Ammon's horn (tissue), 1 donor: ENCODE results near the gene MYOZ1.
A peak's percentile ranks its signal among the peaks of the same experiment; 100 is the strongest.
"Not testable (repeated sequence)": the region's sequence is repeated elsewhere in the genome, so short reads cannot be mapped to it uniquely, and the experiment has no call there.

Source experiments
- DNase-seq: peaks from one replicate; pipeline ENCODE4 v3.0.0-alpha.2; 2016; ENCODE audit warnings: low spot score

Gene MYOZ1

DNA sequence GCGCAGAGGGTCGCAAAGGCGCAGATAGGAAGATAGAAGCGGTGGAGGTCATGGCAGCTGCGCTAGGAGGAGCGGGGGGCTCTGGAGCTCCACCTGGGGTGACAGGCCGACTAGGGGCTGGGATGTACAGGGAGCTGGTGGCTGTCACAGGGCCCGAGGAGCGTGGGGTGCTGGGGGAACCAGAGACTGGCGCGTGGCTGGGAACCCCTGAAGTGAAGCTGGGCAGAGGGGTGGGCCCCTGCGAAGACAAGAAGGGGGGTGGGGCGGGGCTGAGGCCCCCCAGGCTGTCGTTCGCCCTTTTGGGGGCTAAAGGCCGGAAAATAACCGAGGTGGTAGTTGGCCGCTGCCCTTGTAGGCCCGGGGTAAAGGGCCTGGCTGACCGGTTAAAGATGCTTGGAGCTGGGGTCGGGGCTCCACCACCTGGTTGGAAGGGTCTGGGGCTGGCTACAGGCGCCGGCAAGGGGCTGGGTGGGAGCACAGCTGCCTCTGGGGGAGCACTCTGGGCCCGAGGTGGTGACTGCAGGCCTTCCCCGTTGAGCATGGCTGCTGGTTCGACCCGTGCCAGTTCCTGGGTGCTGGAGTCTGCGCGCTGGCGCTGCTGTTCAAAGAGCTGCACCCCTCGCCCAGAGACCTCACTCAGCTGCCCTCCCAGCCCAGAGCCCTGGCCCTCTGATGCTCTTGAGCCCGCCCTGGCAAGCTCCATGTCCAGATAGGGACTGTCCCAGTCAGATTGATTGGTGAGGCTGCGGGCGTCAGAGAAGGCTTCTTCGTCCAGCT is 6.8 kb upstream of the MYOZ1 start:
- DNase-seq: peak; percentile 37

DNA sequence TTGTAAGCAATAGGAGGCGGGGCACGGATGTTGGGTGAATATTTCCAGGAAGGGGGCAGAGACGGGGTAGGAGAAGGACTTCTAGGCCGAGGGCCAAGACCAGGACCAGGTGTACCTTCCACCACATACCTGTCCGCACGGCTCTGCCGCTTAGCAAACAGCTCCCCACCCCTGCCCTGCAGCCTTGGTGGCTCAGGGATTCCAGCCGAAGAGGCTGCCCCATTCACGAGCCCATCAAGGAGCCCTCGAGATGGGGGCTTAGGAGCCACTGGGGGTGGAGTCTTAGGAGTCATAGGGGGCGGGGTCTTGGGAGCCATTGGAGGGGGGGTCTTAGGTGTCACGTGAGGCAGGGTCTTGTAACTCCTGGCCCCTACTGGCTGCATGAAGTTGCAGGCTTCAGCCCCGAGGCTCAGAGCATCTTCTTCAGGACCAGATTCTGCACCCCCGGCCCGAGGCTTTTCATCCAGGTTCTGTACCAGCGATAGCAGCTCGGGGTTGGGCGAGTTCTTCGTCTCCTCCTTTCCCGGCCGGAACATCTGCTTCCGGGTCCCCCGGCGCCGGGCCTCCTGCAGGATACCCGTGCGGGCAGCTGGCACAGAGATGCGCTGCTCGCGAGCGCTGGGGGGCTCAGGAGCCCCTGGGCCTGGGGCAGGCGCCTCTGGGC is 6.1 kb upstream of the MYOZ1 start:
- peak; percentile 63 for DNase-seq

DNA sequence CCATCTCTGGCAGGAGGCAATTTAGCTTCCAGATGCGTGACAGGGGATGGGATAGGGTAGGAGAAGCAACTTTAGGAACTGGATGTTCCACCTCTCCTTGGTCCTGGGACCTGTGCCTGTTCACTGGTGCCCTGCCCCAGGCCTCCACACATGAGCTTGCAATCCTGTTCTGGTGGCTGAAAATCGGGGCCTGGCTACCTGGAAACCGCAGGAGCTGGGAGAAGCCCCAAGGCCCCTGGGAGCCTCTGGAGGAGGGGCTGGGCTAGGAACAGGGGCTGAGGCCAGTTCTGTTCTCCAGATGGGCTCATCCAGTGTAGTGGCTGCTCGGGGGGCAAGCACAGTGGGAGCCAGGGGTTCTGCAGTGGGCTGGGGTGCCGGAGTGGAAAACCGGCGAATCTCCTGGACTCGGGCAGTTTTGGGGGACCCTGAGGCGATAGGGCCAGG is 5.3 kb upstream of the MYOZ1 start:
- DNase-seq: no peak

DNA sequence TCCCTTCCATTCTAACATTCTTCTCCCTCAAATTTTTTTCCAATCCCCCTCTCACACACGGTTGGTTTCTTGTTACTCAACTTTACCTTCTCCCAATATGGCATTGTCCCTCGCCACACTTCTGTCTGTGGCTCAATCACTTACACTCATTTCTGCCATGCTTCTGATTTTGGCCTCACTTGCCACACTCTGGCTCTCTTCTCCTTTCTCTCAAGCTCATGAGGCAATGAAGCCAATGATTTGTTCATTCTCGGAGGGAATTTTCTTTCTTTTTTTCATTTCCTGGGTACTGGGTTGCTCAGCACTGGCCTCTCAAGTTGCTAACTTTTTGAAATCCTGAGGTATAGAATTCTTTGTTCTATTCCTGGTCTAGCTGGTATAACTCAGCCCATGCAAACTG is 4.0 kb upstream of the MYOZ1 start:
- DNase-seq: no peak

DNA sequence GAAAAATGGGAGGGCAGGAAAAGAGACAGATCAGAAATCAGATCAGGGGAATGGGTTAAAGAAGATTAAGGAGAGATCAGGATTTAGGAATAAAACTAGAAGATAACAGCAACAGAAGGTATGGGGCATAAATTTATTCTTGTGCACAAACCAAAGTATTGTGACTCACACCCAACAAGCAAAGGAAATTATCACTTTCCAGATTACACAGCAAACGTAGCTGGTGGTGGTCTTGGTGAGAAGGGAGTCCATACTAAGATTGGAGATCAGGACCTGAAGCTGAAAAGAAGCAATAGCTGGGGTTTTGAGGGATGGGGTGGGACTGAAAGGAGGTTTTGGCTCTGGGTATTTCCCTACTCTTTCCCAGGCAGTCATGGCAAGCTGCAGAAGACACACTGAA is 3.5 kb upstream of the MYOZ1 start:
- DNase-seq: no peak

DNA sequence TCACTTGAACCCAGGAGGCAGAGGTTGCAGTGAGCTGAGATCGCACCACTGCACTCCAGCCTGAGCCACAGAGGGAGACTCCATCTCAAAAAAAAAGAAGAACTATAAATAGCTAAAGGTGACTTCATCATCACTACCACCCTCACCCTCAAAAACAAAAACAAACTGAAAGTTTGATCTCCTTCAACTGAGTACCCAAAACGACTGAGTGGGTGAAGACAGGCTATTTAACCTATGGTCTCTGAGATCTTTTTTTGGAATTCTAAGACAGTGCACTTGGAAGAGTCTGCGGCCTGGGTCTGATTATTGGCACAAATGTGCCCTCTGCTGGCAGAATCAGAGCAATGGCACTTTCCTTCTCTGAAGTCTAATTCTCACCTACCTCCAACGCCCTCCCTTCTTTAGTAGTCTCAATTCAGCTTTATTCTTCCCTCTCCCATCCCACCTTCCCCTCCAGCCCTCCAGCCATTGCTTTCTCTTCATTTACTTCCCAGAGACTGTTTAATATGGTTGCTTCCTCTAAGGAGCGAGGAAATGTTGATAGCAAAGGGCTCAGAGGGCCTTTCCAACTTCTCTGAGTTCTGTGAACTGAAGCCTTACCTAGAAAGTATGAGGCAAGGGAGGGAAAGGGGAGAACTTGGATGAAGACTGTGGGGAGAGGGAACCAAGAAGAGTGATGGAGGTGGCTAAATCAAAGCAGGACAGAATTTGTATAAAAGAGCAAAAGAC is 2.9 kb upstream of the MYOZ1 start:
- DNase-seq: peak; percentile 84

DNA sequence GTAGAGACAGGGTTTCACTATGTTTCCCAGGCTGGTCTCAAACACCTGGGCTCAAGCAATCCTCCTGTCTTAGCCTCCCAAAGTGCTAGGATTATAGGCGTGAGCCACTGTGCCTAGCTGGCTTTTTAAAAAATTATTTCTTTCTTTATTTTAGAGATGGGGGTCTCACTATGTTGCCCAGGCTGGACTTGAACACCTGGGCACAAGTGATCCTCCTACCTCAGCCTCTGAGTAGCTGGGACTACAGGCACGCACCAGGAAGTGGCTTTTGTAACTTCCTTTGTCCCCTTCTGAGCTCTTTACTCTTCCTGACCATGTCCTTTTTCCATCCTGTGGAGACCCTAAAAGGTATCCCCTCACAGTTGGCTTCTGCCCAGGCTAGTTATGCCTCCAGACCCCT is 2.1 kb upstream of the MYOZ1 start:
- DNase-seq: no peak

DNA sequence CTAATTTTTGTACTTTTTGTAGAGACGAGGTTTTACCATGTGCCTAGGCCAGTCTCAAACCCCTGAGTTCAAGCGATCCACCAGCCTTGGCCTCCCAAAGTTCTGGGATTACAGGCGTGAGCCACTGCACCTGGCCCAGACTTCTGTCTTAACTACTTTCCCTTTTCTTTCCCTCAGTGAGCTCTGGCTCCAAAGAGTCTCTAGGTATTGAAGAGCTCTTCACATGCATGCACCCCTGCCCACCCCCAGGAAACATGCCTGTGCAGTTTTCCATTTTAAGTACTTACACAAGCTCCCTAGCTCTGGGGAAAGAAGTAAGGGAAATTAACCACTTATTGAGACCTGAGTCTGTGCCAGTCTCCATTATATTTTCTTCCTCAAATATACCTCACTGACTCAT is 2.0 kb downstream of the MYOZ1 start:
- DNase-seq: no peak

DNA sequence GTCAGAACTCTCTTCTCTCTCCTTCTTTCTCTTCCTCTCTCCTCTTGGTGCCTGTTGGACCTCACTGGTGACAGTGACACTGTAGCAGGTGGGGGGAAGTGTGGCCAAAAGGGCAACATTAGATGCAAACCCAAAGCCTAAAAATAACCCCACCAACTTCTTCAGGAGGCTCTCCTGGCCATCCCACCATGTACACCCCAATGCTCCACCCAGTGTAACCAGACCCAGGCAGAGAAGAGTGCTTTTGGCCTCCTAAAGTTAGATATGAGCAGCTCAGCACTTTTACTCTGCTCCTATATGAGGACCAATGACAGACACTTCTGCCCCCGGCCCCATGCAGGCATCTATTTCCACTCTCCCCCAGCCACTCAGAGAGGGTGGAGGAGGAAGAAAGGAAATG is 5.5 kb downstream of the MYOZ1 start:
- no peak for DNase-seq

DNA sequence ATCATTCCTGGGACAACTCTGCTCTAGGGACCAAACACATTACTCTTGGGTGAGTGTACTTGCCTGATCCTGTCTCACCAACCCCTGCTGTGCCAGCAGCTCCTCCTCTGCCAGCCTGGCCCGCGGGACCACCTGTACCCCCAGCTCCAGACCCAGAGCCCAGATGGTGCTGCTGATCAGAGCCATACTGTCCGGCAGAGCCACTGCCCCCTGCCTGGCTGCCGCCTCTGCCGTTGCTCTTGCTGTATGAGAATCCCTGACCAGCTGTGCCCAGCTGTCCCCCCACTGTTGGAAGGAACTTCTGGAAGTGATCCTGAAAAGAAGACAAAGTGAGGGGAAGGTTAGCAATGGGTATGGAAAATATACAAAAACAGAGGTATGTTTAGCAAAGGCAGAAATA is 6.9 kb downstream of the MYOZ1 start:
- no peak for DNase-seq

DNA sequence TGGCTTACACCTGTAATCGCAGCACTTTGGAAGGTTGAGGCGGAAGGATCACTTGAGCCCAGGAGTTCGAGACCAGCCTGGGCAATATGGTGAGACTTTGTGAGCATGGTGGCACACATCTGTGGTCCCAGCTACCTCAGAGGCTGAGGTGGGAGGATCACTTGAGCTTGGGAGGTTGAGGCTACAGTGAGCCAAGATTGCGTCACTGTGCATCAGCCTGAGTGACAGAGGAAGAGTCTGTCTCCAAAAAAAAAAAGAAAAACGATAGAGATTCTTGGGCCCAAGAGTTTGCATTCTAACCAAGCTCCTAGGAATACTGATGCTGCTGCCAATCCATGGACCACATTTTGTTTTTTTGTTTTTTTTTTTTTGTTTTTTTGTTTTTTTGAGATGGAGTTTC is 12.1 kb downstream of the MYOZ1 start:
- DNase-seq: no peak

DNA sequence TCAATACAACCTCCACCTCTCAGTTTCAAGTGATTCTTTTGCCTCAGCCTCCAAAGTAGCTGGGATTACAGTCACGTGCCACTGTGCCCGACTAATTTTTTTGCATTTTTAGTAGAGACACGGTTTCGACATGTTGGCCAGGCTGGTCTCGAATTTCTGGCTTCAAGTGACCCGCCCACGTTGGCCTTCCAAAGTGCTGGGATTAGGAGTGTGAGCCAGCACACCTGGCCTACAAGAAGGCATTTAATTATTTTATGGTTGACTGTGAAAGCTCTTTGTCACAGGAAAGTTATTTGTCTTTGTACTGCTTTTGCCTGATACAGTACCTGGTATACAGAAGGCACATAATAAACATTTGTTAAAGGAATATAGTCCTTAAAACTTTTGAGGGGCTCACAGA is 12.9 kb downstream of the MYOZ1 start:
- DNase-seq: no peak

DNA sequence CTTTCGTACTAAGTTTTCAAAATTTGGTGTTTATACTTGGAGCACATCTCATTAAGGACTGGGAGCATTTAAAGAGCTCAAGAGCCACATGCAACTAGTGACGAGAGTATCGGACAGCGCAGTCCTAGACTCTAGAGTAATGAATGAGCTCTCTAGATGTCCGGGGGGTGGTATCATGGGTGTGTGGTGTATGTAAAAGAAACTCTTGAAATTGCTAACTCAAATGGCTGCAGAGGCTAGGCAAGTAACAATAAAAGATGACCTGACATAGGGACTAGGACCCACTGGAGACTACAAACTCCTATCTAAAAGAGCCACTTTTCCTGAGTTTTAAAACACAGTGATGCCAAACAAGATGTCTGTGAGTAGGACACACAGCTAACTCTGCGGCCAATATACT is 14.0 kb downstream of the MYOZ1 start:
- DNase-seq: no peak

DNA sequence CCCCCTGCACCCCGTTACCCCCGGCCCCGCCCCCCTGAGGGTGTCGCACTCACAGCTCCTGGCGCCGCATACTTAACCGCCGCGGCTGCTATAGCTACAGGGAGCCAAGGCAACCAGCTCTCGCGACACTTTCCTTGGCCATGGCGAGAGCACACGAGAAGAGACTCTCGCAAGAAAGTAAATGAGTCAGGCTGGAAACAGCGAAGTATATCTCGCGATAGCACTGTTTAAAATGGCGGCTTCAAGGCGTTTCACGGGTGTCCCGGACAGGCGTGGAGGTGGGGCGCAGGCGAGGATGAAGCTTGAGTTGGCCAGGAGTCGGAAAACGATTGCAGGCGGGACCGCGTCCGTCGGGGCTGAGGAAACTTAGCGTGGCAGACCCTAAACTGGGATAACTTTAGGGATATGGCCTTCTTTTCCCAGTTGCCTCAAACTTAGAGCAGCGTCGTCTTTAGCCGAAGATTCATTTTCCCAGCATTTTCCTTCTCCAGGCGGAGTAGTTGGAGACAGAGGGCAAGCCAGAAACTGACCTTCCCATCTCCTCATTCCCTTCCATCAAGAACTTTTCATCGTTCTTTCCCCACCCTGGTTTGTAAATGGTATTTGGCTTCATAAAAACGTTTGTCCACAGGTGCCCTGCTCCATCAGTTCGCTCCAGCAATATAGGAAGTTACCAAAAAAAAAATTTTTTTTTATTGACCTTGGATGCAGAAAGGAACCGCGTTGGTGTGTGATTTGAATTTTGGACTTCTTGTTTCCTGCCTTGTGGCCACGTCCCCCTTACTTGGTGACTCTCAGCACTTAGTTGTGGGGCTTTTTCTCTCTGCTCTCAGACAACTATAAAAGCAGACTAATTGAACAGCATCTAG is 15.2 kb downstream of the MYOZ1 start:
- peak; percentile 96 for DNase-seq

DNA sequence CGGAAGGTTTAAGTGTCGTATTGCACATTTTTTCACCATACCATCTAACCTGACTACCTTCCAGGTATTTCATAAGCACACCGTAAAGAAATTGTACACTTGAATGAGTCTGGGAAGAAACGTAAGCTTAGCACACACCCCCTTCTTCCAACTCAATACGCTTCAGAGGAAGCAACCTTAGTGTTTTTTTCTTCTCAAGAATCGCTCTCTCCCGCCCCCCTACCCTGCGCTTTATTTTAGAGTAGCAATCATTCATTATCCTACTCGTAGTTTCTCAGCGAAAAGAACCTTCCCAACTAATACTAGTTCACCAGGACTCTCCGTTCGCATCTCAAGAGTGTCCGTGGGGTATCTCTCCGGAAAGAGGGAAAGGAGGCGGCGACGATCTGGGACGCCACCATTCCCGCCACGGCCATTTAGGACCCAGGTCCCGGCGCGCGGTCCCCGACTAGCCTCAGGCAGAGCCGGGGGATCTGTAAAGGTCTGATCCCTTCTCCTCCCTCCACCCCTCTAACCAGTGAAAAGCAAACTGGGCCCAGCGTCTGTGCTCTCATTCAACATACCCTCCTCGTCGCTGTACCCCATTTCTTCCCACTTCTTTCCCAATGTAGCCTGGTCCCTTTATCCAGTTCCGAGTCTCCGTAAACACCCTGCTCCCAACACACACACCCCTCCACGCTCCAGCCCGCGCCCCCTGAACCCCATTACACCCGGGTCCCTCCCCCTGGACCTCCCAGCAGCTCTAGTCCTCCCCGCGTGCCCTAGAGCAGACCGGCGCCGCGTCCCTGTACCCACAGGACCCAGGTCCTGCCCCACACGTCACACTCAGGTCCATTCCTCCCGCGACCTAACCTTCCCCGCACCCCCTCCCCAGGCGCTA is 16.0 kb downstream of the MYOZ1 start:
- DNase-seq: peak; percentile 36

DNA sequence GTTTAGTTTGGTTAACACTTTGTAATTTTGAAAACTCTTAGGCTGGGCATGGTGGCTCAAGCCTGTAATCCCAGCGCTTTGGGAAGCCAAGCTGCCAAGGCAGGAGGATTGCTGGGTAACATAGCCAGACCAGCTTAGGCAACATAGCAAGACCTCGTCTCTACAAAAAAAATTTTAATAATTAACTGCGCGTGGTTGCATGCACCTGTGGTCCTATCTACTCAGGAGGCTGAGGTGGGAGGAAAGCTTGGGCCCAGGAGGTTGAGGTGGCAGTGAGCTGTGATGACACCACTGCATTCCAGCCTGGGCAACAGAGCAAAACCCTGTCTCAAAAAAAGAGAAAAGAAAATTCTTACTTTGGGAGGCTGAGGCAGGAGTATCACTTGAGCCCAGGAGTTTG is 18.2 kb downstream of the MYOZ1 start:
- no peak for DNase-seq

DNA sequence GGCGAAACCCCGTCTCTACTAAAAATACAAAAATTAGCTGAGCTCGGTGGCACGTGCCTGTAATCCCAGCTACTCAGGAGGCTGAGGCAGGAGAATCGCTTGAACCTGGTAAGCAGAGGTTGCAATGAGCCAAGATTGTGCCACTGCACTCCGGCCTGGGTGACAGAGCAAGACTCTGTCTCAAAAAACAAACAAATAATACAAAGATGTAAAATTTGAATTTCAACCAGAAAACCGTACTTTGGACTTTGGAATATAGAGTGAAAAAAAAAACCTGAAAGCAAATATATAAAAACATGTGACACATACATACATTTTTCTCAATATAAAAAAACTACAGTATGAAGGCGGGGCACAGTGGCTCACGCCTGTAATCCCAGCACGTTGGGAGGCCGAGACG is 20.3 kb downstream of the MYOZ1 start:
- DNase-seq: not testable (repeated sequence)

DNA sequence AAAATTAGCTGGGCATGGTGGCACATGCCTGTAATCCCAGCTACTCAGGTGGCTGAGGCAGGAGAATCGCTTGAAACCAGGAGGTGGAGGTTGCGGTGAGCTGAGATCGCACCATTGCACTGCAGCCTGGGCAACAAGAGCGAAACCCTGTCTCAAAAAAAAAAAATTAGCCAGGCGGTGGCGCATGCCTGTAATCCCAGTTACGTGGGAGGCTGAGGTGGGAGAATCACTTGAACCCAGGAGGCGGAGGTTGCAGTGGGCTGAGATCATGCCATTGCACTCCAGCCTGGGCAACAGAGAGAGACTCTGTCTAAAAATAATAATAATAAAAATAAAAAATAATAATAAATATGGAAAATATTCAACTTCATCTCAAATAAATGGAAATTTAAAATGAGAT is 24.1 kb downstream of the MYOZ1 start:
- not testable (repeated sequence) for DNase-seq

DNA sequence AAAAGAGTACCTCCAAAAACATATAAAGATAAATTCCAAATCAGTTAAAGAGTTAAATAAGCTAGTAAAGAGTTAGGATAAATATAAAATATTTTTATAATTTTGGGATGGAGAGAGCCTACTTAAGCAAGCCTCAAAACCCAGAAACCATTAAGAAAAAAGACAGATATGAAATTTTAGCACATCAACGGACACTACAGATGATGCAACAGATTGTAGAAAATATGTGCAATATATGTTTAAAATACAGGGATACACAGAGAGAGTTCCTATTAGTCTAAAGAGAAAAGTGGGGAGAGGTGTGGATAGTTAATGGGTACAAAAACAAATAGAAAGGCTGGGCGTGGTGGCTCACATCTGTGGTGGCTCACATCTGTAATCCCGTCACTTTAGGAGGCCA is 26.6 kb downstream of the MYOZ1 start:
- DNase-seq: no peak

DNA sequence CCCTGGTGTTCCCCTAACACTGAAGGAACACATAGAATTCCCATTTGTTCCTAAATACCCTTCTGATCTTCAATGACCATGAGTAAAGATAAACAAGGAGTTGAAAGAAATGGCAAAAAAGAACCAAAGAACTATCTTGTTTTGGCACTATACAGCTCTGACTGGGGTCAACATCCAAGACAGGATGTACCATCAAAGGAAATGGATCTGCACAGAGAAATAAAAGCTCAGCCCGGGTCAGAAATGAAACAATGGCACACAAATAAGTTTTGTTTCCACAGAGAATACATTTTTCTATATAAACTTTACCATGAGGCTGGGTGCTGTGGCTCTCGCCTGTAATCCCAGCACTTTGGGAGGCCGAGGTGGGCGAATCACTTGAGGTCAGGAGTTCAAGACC is 32.2 kb downstream of the MYOZ1 start:
- no peak for DNase-seq

DNA sequence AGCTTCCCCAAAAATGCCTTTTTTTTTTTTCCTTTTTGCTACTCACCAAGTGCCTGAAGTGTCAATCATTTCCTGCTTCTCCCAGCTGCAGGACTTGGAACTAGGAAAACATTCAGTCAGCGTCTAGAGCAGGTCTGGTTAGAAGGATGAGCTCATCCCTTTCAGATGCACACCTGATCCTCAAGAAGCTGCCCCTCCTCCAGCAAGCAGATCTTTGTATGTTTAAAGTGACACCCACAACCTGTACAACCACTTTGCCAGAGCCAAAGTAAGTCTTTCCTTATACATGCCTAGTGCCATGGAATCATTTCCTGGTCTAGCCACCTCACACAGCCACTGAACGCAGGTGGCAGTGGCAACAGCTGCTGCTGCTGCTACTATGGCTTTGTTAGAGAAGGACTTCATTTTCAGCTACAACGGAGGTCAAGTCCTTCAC is 39.8 kb downstream of the MYOZ1 start:
- no peak for DNase-seq
